ENCODE data around the gene FBXO21. TPM values are rescaled to one million over a fixed set of nuclear protein-coding genes. Genes with fewer than 3 reads are reported as not detected.

The FBXO21 gene
- total RNA-seq, 4 donors from 2014 or later, result 76.8 to 133 (median 87.7) TPM

DNA sequence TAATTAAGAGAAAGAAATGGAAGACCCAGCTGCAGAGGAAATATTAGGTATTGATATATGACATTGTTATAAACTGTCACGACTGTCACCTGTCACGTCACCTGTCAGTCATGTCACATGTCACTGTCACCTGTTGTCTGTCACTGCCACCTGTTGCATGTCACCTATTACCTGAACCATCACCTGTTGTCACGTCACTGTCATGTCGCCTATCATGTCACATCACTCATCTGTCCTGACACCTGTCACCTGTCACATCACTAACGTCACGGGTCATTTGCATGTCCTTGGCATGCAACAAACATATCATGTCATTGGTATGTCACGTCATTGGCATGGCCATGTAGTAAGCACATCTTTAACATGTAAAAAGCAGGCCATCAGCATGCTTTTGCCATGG, 64.5 kb downstream of the FBXO21 start:
- 83 to 89% methylated on average over 7 of the region's 7 CpGs for WGBS, 2 donors
- intact Hi-C loops (cut with DNase I; ENCODE audit: low total_unique reads), result no loop called here
- TF ChIP-seq, protein P1, sequence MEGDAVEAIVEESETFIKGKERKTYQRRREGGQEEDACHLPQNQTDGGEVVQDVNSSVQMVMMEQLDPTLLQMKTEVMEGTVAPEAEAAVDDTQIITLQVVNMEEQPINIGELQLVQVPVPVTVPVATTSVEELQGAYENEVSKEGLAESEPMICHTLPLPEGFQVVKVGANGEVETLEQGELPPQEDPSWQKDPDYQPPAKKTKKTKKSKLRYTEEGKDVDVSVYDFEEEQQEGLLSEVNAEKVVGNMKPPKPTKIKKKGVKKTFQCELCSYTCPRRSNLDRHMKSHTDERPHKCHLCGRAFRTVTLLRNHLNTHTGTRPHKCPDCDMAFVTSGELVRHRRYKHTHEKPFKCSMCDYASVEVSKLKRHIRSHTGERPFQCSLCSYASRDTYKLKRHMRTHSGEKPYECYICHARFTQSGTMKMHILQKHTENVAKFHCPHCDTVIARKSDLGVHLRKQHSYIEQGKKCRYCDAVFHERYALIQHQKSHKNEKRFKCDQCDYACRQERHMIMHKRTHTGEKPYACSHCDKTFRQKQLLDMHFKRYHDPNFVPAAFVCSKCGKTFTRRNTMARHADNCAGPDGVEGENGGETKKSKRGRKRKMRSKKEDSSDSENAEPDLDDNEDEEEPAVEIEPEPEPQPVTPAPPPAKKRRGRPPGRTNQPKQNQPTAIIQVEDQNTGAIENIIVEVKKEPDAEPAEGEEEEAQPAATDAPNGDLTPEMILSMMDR (IDR thresholded peaks at IDR 0.05), result no peak
- TF ChIP-seq POLR2A (IDR thresholded peaks at IDR 0.05), result no peak
- DNase-seq (ENCODE audit: low spot score in 2 of 2), result no peak
- H3K4me3 ChIP-seq (ENCODE audit: low read depth, poor library complexity, severe bottlenecking), result no peak overlapping the region

DNA sequence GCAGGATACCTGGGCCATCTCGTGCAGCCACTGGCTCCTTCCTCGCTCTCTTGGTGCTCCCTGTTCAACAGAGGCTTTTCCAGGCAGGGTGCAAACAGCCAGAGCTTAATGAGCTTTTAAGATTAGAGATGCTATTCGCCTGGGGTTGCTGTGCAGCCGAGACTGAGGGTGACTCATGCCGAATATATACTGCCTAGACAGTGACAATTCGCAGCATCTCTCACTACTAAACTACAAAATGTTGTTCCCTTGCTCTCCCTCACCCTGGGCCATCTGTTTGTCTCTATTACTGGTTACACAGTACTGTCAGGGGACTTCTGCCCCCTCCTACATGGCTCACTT, 65.0 kb downstream of the FBXO21 start:
- TF ChIP-seq POLR2A (IDR thresholded peaks at IDR 0.05), result no peak
- TF ChIP-seq, protein P1 (IDR thresholded peaks at IDR 0.05), result no peak
- DNase-seq (ENCODE audit: low spot score in 2 of 2), result no peak
- no peak overlapping the region for H3K4me3 ChIP-seq (ENCODE audit: low read depth, poor library complexity, severe bottlenecking)
- 44 to 70% methylated on average over 6 of the region's 6 CpGs for WGBS, 2 donors
- intact Hi-C loops (cut with DNase I; ENCODE audit: low total_unique reads), result no loop called here

DNA sequence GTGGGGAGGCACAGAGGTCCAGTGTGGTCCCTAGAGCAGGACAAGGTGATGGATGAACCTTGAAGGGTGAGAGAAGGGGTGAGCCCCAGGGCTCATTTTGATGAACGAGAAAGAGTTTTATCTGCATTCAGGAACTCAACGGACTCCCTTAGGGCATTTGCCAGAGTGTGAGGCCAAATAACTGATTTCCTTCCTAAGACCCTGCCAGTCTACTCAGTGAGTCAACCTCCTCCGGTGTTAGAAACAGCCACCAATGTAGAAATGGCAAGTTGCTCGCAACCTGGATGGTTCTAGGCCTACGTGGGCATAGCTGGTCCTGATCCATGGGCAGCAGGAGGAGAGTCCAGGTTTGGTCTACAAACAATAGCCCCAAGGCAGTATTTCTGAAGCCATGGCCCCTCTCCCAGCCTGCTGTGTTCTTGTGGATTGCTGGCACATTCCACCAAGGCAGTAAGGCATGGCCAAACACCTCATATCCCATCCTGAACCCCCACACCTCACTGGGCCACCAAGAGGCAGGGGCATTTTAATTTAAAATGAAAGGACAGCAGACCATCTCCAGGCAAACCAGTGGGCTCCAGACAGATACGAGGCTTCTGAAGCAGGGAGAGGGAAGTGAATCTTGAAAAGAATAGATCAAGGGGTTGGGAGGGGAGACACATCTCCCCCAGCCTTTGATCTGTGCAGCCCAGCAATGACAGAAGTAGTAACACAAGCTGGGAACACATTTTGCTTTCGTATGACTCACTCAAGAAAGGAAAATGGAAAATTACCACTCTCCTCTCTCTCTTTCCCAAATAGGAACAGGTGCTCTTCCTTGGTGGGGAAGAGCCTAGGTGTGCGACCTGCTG, 65.6 kb downstream of the FBXO21 start:
- no peak overlapping the region for H3K4me3 ChIP-seq (ENCODE audit: low read depth, poor library complexity, severe bottlenecking)
- DNase-seq (ENCODE audit: low spot score in 2 of 2), result no peak
- intact Hi-C loops (cut with DNase I; ENCODE audit: low total_unique reads), result loop anchor here (5.0 kb wide), 1 partner anchor 842 kb away; no protein-coding TSS in a partner anchor
- TF ChIP-seq, protein P1 (IDR thresholded peaks at IDR 0.05), result no peak
- no peak for TF ChIP-seq POLR2A (IDR thresholded peaks at IDR 0.05)
- 63 to 68% methylated on average over 8 of the region's 8 CpGs for WGBS, 2 donors

DNA sequence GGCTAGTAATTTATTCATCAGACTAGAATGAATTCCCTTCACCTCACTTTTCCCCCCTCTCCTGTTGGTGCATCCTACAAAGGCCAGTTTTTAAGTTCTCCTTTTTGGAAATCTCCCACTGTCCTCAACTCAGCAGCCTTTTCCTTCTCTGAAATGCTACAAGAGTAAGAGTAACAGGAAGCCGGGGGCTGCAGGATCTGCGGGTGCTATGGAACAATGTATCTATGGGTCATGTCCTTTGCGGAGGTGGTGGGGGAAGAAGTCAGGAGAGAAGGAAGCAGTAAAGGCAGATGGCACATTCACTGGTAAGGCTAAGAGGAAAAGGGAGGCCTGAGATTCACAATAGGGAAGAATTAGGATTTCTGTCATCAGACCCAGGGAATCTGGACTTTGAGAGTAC, 68.8 kb downstream of the FBXO21 start:
- no peak for TF ChIP-seq POLR2A (IDR thresholded peaks at IDR 0.05)
- TF ChIP-seq, protein P1 (IDR thresholded peaks at IDR 0.05), result no peak
- intact Hi-C loops (cut with DNase I; ENCODE audit: low total_unique reads), result loop anchor here (5.0 kb wide), 1 partner anchor 839 kb away; no protein-coding TSS in a partner anchor
- no peak overlapping the region for H3K4me3 ChIP-seq (ENCODE audit: low read depth, poor library complexity, severe bottlenecking)
- no peak for DNase-seq (ENCODE audit: low spot score in 2 of 2)
- 67 to 79% methylated on average over 3 of the region's 3 CpGs for WGBS, 2 donors

DNA sequence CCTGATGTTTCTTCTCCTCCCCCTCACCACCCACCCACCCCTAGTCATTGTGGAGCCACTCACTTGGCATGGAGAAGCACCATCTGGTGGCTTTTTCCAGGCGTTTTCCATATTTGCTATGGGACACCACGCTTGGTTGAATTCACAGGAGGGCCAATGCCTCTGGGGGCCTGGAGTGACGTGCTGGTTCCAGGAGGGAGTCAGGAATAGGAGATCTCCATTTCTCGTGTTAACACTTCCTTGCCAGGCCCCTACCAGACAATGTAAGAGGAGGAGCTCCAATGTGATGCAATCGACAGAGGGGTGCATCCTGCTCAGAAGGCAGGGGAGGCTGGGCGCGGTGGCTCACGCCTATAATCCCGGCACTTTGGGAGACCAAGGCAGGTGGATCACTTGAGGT, 69.5 kb downstream of the FBXO21 start:
- intact Hi-C loops (cut with DNase I; ENCODE audit: low total_unique reads), result loop anchor here (5.0 kb wide), 1 partner anchor 838 kb away; no protein-coding TSS in a partner anchor
- no peak overlapping the region for H3K4me3 ChIP-seq (ENCODE audit: low read depth, poor library complexity, severe bottlenecking)
- WGBS, 2 donors, result 54 to 70% methylated on average over 9 of the region's 9 CpGs
- no peak for TF ChIP-seq POLR2A (IDR thresholded peaks at IDR 0.05)
- TF ChIP-seq, protein P1 (IDR thresholded peaks at IDR 0.05), result no peak
- DNase-seq (ENCODE audit: low spot score in 2 of 2), result no peak
